H9 (cell line): ENCODE data around the gene CCDC141. TPM values are rescaled to one million over a fixed set of nuclear protein-coding genes. Genes with fewer than 3 reads are reported as not detected.

Source experiments
- DNase-seq: peaks from one replicate; pipeline ENCODE4 v3.0.0-alpha.2; 2017
- H2AFZ ChIP-seq: one replicate; pipeline ENCODE4 v1.6.1; 2013; ENCODE audit warnings: mild to moderate bottlenecking, low read length, control low read depth, moderate library complexity
- H2AK5ac ChIP-seq: 2 replicates; pipeline ENCODE4 v1.6.1; 2013; ENCODE audit warnings: low read length, control low read depth, mixed read lengths; ENCODE audit not compliant: insufficient read length
- H2BK120ac ChIP-seq: one replicate; pipeline ENCODE4 v1.6.1; 2013; ENCODE audit warnings: low read depth, mild to moderate bottlenecking, low read length, control low read depth, inconsistent platforms; ENCODE audit not compliant: poor library complexity, severe bottlenecking
- H2BK12ac ChIP-seq: 2 replicates; pipeline ENCODE4 v1.6.1; 2013; ENCODE audit warnings: low read length, control low read depth, mixed read lengths, low read depth; ENCODE audit not compliant: insufficient read length
- H2BK15ac ChIP-seq: 2 replicates; pipeline ENCODE4 v1.6.1; 2013; ENCODE audit warnings: low read depth, low read length, control low read depth
- H2BK20ac ChIP-seq: one replicate; pipeline ENCODE4 v1.6.1; 2013; ENCODE audit warnings: low read depth, mild to moderate bottlenecking, low read length, control low read depth, inconsistent platforms; ENCODE audit not compliant: poor library complexity, severe bottlenecking
- H2BK5ac ChIP-seq: 2 replicates; pipeline ENCODE4 v1.6.1; 2013; ENCODE audit warnings: low read length, control low read depth, mixed read lengths; ENCODE audit not compliant: insufficient read length
- H3K14ac ChIP-seq: 2 replicates; pipeline ENCODE4 v1.6.1; 2013; ENCODE audit warnings: low read length, control low read depth; ENCODE audit not compliant: insufficient read depth
- H3K18ac ChIP-seq: 2 replicates; pipeline ENCODE4 v1.6.1; 2013; ENCODE audit warnings: low read depth, mild to moderate bottlenecking, mixed read lengths, low read length, control low read depth; ENCODE audit not compliant: insufficient read length
- H3K23ac ChIP-seq: 2 replicates; pipeline ENCODE4 v1.6.1; 2013; ENCODE audit warnings: low read length, control low read depth, mixed read lengths, low read depth; ENCODE audit not compliant: insufficient read length
- H3K23me2 ChIP-seq: 2 replicates; pipeline ENCODE4 v1.6.1; 2013; ENCODE audit warnings: low read depth, mild to moderate bottlenecking, mixed read lengths, low read length, control low read depth; ENCODE audit not compliant: insufficient read length, poor library complexity, severe bottlenecking
- H3K27ac ChIP-seq: 2 replicates; pipeline ENCODE4 v1.5.1; 2013; ENCODE audit warnings: low read length, control low read depth, mixed read lengths, low read depth; ENCODE audit not compliant: insufficient read length
- H3K27me3 ChIP-seq: 2 replicates; pipeline ENCODE4 v1.6.1; 2013; ENCODE audit warnings: low read length, control low read depth, inconsistent platforms; ENCODE audit not compliant: insufficient read depth
- H3K4ac ChIP-seq: 2 replicates; pipeline ENCODE4 v1.6.1; 2013; ENCODE audit warnings: low read depth, mild to moderate bottlenecking, control low read depth, inconsistent platforms, low read length, moderate library complexity
- H3K4me1 ChIP-seq: 2 replicates; pipeline ENCODE4 v1.6.1; 2013; ENCODE audit warnings: low read length, control low read depth, inconsistent platforms; ENCODE audit not compliant: insufficient read depth
- H3K4me2 ChIP-seq: 2 replicates; pipeline ENCODE4 v1.6.1; 2013; ENCODE audit warnings: low read length, control low read depth, mixed read lengths; ENCODE audit not compliant: insufficient read length, insufficient read depth
- H3K56ac ChIP-seq: 2 replicates; pipeline ENCODE4 v1.6.1; 2013; ENCODE audit warnings: low read depth, mild to moderate bottlenecking, mixed read lengths, low read length, control low read depth; ENCODE audit not compliant: insufficient read length
- H3K79me1 ChIP-seq: 2 replicates; pipeline ENCODE4 v1.6.1; 2013; ENCODE audit warnings: low read depth, mild to moderate bottlenecking, moderate library complexity, low read length, control low read depth, inconsistent platforms; ENCODE audit not compliant: insufficient read depth, poor library complexity, severe bottlenecking
- H3K79me2 ChIP-seq: 2 replicates; pipeline ENCODE4 v1.6.1; 2013; ENCODE audit warnings: low read length, control low read depth, inconsistent platforms; ENCODE audit not compliant: insufficient read depth
- H3K9ac ChIP-seq: 2 replicates; pipeline ENCODE4 v1.6.1; 2013; ENCODE audit warnings: low read length, control low read depth, mixed read lengths; ENCODE audit not compliant: insufficient read length; ENCODE audit errors: extremely low read depth
- H3K9me3 ChIP-seq: one replicate; pipeline ENCODE4 v1.6.1; 2013; ENCODE audit warnings: low read depth, low read length, inconsistent platforms; ENCODE audit not compliant: control insufficient read depth
- H3T11ph ChIP-seq: one replicate; pipeline ENCODE4 v1.6.1; 2013; ENCODE audit warnings: mild to moderate bottlenecking, low read length, control low read depth, inconsistent platforms
- H4K20me1 ChIP-seq: one replicate; pipeline ENCODE4 v1.6.1; 2013; ENCODE audit not compliant: control insufficient read depth, insufficient read length, insufficient read depth
- H4K5ac ChIP-seq: 2 replicates; pipeline ENCODE4 v1.6.1; 2013; ENCODE audit warnings: low read depth, mild to moderate bottlenecking, mixed read lengths, low read length, control low read depth; ENCODE audit not compliant: insufficient read length
- H4K8ac ChIP-seq: replicated peaks from 2 replicates; pipeline ENCODE4 v1.6.1; 2013; ENCODE audit warnings: low read length, control low read depth, mixed read lengths, low read depth; ENCODE audit not compliant: insufficient read length
- H4K91ac ChIP-seq: 2 replicates; pipeline ENCODE4 v1.6.1; 2013; ENCODE audit warnings: low read depth, mild to moderate bottlenecking, moderate library complexity, mixed read lengths, low read length, control low read depth; ENCODE audit not compliant: insufficient read length
- H3K27ac Mint-ChIP-seq, 3 experiments: 2 replicates in 2 of 3; 3 replicates in 1 of 3; pipeline ENCODE4 v1.8.0; 2020 to 2021; ENCODE audit warnings: mixed read lengths in 3 of 3, mild to moderate bottlenecking in 1 of 3, moderate library complexity in 1 of 3
- H3K27me3 Mint-ChIP-seq: 2 replicates; pipeline ENCODE4 v1.8.0; 2021; ENCODE audit warnings: low read depth, mild to moderate bottlenecking, moderate library complexity, mixed read lengths
- H3K36me3 Mint-ChIP-seq, 3 experiments: 2 replicates in 2 of 3; 3 replicates in 1 of 3; pipeline ENCODE4 v1.8.0; 2020 to 2021; ENCODE audit warnings: low read depth in 3 of 3, mixed read lengths in 3 of 3; ENCODE audit not compliant: insufficient read depth in 1 of 3
- H3K4me1 Mint-ChIP-seq, 2 experiments: 2 replicates each; pipeline ENCODE4 v1.8.0; 2020; ENCODE audit warnings: mixed read lengths in 2 of 2
- H3K4me3 Mint-ChIP-seq, 2 experiments: 2 replicates in 1 of 2; 3 replicates in 1 of 2; pipeline ENCODE4 v1.8.0; 2020 to 2021; ENCODE audit warnings: mild to moderate bottlenecking in 2 of 2, mixed read lengths in 2 of 2, moderate library complexity in 1 of 2
- H3K9me3 Mint-ChIP-seq, 2 experiments: 2 replicates in 1 of 2; 3 replicates in 1 of 2; pipeline ENCODE4 v1.8.0; 2020; ENCODE audit warnings: mild to moderate bottlenecking in 2 of 2, mixed read lengths in 2 of 2, moderate library complexity in 1 of 2
- WGBS: extraction: QIAGEN DNeasy Blood & Tissue Kit; methylation state at CpG from one replicate; pipeline ENCODE4 v1.1.7; 2013; ENCODE audit warnings: missing lambda C conversion rate, low lambda C conversion rate, mixed read lengths; ENCODE audit not compliant: insufficient read length; ENCODE audit errors: extremely low coverage; 5-methylcytosine and 5-hydroxymethylcytosine counted together
- total RNA-seq: library from RNA; stranded (reverse); gene quantifications from 2 replicates; pipeline ENCODE4 v1.2.1, GENCODE V29; 2021
- TF ChIP-seq, protein P1 (sequence below): fragments of 200-600 bp; sonication (generic); conservative IDR thresholded peaks from 3 replicates; pipeline ENCODE4 v1.8.0; 2021; ENCODE audit warnings: antibody characterized with exemption, mild to moderate bottlenecking

CCDC141 gene
- total RNA-seq, 1 experiment from 2014 or later: 1.0 TPM

DNA sequence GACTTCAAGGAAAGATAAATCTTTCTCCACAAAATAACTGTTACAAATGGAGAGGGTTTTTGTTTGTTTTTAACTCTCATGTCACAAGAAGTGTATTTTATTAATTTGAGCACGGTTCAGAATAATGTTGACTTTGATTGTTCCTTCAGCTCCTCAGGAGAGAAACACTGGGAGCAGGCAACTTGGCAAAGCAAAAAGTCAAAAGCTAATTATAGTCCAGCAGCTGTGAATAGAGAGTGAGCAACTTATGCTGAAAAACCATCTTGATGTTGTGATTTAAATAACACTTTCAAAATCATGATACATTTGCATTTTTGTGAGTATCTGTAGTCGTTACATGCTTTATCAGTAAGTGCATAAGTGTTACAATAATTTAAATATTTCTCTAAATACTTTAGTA is 205.2 kb downstream of the CCDC141 start:
- Histone ChIP-seq H3K9me3 (no peaks in the 10 kb centered on the region), H3K79me2 (no peaks in the 10 kb centered on the region), H3K4me2 (no peak overlapping the region), H4K5ac (no peak overlapping the region), H3K23ac (no peak overlapping the region), H3K4ac (no peak overlapping the region), H3K18ac (no peak overlapping the region), H4K91ac (no peak overlapping the region), H2BK12ac (no peak overlapping the region), H3K56ac (no peak overlapping the region), H3T11ph (no peak overlapping the region), H2BK120ac (no peak overlapping the region), H3K27me3 (no peaks in the 10 kb centered on the region), H3K14ac (no peak overlapping the region), H3K4me1 (peaks cover 8% of the 10 kb centered on the region), H2BK15ac (no peak overlapping the region), H2BK5ac (no peak overlapping the region), H3K79me1 (no peaks in the 10 kb centered on the region), H4K20me1 (no peaks in the 10 kb centered on the region), H3K23me2 (no peaks in the 10 kb centered on the region), H2AFZ (no peak overlapping the region), H2AK5ac (no peak overlapping the region), H3K27ac (no peak overlapping the region), H2BK20ac (no peak overlapping the region), H3K9ac (no peak overlapping the region), H4K8ac (no peak overlapping the region)
- peaks cover 0 to 11% (median 9%) of the 10 kb centered on the region in 3 experiments; a peak in 5 of 7 replicates for H3K36me3 Mint-ChIP-seq
- H3K9me3 Mint-ChIP-seq: peaks cover 2 to 11% of the 10 kb centered on the region in 2 experiments; a peak in 4 of 5 replicates
- peaks cover 26 to 28% of the 10 kb centered on the region in 2 experiments for H3K4me1 Mint-ChIP-seq
- H3K4me3 Mint-ChIP-seq: no peak overlapping the region
- TF ChIP-seq, protein P1, sequence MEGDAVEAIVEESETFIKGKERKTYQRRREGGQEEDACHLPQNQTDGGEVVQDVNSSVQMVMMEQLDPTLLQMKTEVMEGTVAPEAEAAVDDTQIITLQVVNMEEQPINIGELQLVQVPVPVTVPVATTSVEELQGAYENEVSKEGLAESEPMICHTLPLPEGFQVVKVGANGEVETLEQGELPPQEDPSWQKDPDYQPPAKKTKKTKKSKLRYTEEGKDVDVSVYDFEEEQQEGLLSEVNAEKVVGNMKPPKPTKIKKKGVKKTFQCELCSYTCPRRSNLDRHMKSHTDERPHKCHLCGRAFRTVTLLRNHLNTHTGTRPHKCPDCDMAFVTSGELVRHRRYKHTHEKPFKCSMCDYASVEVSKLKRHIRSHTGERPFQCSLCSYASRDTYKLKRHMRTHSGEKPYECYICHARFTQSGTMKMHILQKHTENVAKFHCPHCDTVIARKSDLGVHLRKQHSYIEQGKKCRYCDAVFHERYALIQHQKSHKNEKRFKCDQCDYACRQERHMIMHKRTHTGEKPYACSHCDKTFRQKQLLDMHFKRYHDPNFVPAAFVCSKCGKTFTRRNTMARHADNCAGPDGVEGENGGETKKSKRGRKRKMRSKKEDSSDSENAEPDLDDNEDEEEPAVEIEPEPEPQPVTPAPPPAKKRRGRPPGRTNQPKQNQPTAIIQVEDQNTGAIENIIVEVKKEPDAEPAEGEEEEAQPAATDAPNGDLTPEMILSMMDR: no peak
- DNase-seq: no peak
- no peak overlapping the region for H3K27ac Mint-ChIP-seq
- no CpG with 5 or more reads among the region's 2 CpGs for WGBS
- no peaks in the 10 kb centered on the region for H3K27me3 Mint-ChIP-seq
